ENCODE results near the gene LRRC74A.

- TF ChIP-seq, protein P1, sequence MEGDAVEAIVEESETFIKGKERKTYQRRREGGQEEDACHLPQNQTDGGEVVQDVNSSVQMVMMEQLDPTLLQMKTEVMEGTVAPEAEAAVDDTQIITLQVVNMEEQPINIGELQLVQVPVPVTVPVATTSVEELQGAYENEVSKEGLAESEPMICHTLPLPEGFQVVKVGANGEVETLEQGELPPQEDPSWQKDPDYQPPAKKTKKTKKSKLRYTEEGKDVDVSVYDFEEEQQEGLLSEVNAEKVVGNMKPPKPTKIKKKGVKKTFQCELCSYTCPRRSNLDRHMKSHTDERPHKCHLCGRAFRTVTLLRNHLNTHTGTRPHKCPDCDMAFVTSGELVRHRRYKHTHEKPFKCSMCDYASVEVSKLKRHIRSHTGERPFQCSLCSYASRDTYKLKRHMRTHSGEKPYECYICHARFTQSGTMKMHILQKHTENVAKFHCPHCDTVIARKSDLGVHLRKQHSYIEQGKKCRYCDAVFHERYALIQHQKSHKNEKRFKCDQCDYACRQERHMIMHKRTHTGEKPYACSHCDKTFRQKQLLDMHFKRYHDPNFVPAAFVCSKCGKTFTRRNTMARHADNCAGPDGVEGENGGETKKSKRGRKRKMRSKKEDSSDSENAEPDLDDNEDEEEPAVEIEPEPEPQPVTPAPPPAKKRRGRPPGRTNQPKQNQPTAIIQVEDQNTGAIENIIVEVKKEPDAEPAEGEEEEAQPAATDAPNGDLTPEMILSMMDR (IDR thresholded peaks at IDR 0.05), result no peak
- no peak for TF ChIP-seq JUND (IDR thresholded peaks at IDR 0.05)
- TF ChIP-seq RAD21 (IDR thresholded peaks at IDR 0.05; ENCODE audit: low read length), result no peak
Measured at GRCh38 chr14:76810525-76810924, 15.7 kb upstream of the LRRC74A start.

All from SK-N-SH (cell line).